PC-9 (cell line): ENCODE data around the gene ERMP1. TPM values are rescaled to one million over a fixed set of nuclear protein-coding genes. Genes with fewer than 3 reads are reported as not detected.

Source experiments
- BruUV-seq: library from RNA; stranded (reverse); fragments of 400-500 nt; replicated peaks from 2 replicates; lab custom pipeline; 2021; lab: Mats Ljungman, UMichigan
- CTCF ChIA-PET: fragments of 300-600 bp; sonication (Branson Sonifier 250); formaldehyde crosslinking; loops from one replicate; lab custom pipeline; 2022; ENCODE audit warnings: antibody characterized with exemption; lab: Charles Lee
- POLR2A ChIA-PET: fragments of 300-600 bp; sonication (Branson Sonifier 250); formaldehyde crosslinking; loops from one replicate; lab custom pipeline; 2022; ENCODE audit warnings: antibody characterized with exemption; ENCODE audit not compliant: unreplicated experiment; lab: Charles Lee
- DNase-seq, 2 experiments: peaks; one replicate each; pipeline versions ENCODE4 v3.0.0 to v3.0.0-alpha.2; 2015 to 2022; ENCODE audit warnings: mixed read lengths in 1 of 2
- H2AFZ ChIP-seq: fragments of 200-600 bp; sonication (generic); 2 replicates; pipeline ENCODE4 v1.8.1; 2017; ENCODE audit warnings: antibody characterized with exemption
- H3F3A ChIP-seq: fragments of 200-600 bp; sonication (generic); 2 replicates; pipeline ENCODE4 v1.8.1; 2017; ENCODE audit warnings: antibody characterized with exemption, mild to moderate bottlenecking, low read depth; ENCODE audit not compliant: insufficient read depth
- H3K27ac ChIP-seq: fragments of 200-600 bp; sonication (generic); 2 replicates; pipeline ENCODE4 v1.6.1; 2016; ENCODE audit warnings: mixed run types
- H3K27me3 ChIP-seq: fragments of 200-600 bp; sonication (generic); 2 replicates; pipeline ENCODE4 v1.6.1; 2016; ENCODE audit warnings: low read depth, mixed run types; ENCODE audit not compliant: insufficient read depth
- H3K36me3 ChIP-seq: fragments of 200-600 bp; sonication (generic); 2 replicates; pipeline ENCODE4 v1.6.1; 2016; ENCODE audit warnings: low read depth, mixed run types
- H3K4me1 ChIP-seq: fragments of 200-600 bp; sonication (generic); replicated peaks from 2 replicates; pipeline ENCODE4 v1.6.1; 2016; ENCODE audit warnings: mixed run types; ENCODE audit not compliant: insufficient read depth
- H3K4me2 ChIP-seq: fragments of 200-600 bp; sonication (generic); 2 replicates; pipeline ENCODE4 v1.6.1; 2017; ENCODE audit warnings: mixed run types
- H3K4me3 ChIP-seq: fragments of 200-600 bp; sonication (generic); 2 replicates; pipeline ENCODE4 v1.6.1; 2016; ENCODE audit warnings: mixed run types
- H3K79me2 ChIP-seq: fragments of 200-600 bp; sonication (generic); 2 replicates; pipeline ENCODE4 v1.6.1; 2017; ENCODE audit warnings: low read depth, mixed run types
- H3K9me2 ChIP-seq: fragments of 200-600 bp; sonication (generic); 2 replicates; pipeline ENCODE4 v1.8.1; 2017; ENCODE audit warnings: mild to moderate bottlenecking; ENCODE audit not compliant: insufficient read depth
- H3K9me3 ChIP-seq: fragments of 200-600 bp; sonication (generic); 2 replicates; pipeline ENCODE4 v1.8.1; 2016; ENCODE audit warnings: low read depth; ENCODE audit not compliant: insufficient read depth
- H4K20me1 ChIP-seq: fragments of 200-600 bp; sonication (generic); 2 replicates; pipeline ENCODE4 v1.8.1; 2017; ENCODE audit not compliant: insufficient read depth
- CTCF ChIP-seq: fragments of 200-600 bp; sonication (generic); conservative IDR thresholded peaks from 2 replicates; pipeline ENCODE4 v1.6.1; 2017; ENCODE audit warnings: mixed run types, antibody characterized with exemption, mild to moderate bottlenecking, moderate library complexity
- EZH2 ChIP-seq: fragments of 200-600 bp; sonication (generic); IDR thresholded peaks from 2 replicates; pipeline ENCODE4 v1.8.0; 2017; ENCODE audit warnings: antibody characterized with exemption, low read depth
- intact Hi-C: fragments of 100-400 bp; cut with micrococcal nuclease; formaldehyde crosslinking; loops from one replicate; pipeline ENCODE4 v1.10.0; 2022; ENCODE audit not compliant: unreplicated experiment
- total RNA-seq: library from RNA; stranded (reverse); gene quantifications from 2 replicates; pipeline ENCODE4 v1.2.3, GENCODE V29; 2021

Gene ERMP1
- total RNA-seq, 1 experiment from 2014 or later, result 51.0 TPM

GRCh38 chr9:5841771-5842573, 9.1 kb upstream of the ERMP1 start:
- no peaks in the 10 kb centered on the region for H3K9me2 ChIP-seq
- H4K20me1 ChIP-seq, result no peaks in the 10 kb centered on the region
- H3K27ac ChIP-seq, result peak overlapping the region; percentile 99
- ChIA-PET CTCF (no interaction called here), POLR2A (no interaction called here)
- H3K27me3 ChIP-seq, result no peaks in the 10 kb centered on the region
- no peak overlapping the region for H2AFZ ChIP-seq
- peaks cover 10% of the 10 kb centered on the region for H3K36me3 ChIP-seq
- peaks cover 62% of the 10 kb centered on the region for H3F3A ChIP-seq
- peak overlapping the region; percentile 25; the same call in 1 of the 2 replicates for H3K4me3 ChIP-seq
- TF ChIP-seq CTCF (no peak), EZH2 (no peak)
- H3K79me2 ChIP-seq, result no peaks in the 10 kb centered on the region
- peak overlapping the region; percentile 71 for H3K4me2 ChIP-seq
- intact Hi-C loops, result loop anchor here (5.0 kb wide), 1 partner anchor 105 kb away; no protein-coding TSS in a partner anchor
- H3K4me1 ChIP-seq, result peaks cover 86% of the 10 kb centered on the region
- H3K9me3 ChIP-seq, result 0 out of 2 replicates have a peak, but pooled peaks cover 3% of the 10 kb centered on the region
- BruUV-seq, result no TSS peak
- no peak for DNase-seq

- DNase-seq, result no peak
- ChIA-PET CTCF (no interaction called here), POLR2A (no interaction called here)
- intact Hi-C loops, result loop anchor here (5.0 kb wide), 1 partner anchor 107 kb away; no protein-coding TSS in a partner anchor
- no peaks in the 10 kb centered on the region for H3K27me3 ChIP-seq
- peak overlapping the region; percentile 99 for H3K27ac ChIP-seq
- no peaks in the 10 kb centered on the region for H3K9me2 ChIP-seq
- BruUV-seq, result no TSS peak
- H3K4me1 ChIP-seq, result peaks cover 75% of the 10 kb centered on the region
- no peak overlapping the region for H3K4me2 ChIP-seq
- no peak overlapping the region for H2AFZ ChIP-seq
- no peaks in the 10 kb centered on the region for H4K20me1 ChIP-seq
- peaks cover 52% of the 10 kb centered on the region for H3F3A ChIP-seq
- no peak for TF ChIP-seq CTCF
- TF ChIP-seq EZH2, result no peak
- peak overlapping the region; percentile 5; the same call in 1 of the 2 replicates for H3K4me3 ChIP-seq
- H3K79me2 ChIP-seq, result no peaks in the 10 kb centered on the region
- peaks cover 10% of the 10 kb centered on the region for H3K36me3 ChIP-seq
- 0 out of 2 replicates have a peak, but pooled peaks cover 3% of the 10 kb centered on the region for H3K9me3 ChIP-seq
Measured at GRCh38 chr9:5840788-5841187, 7.9 kb upstream of the ERMP1 start.

GRCh38 chr9:5839572-5839902, 6.6 kb upstream of the ERMP1 start:
- ChIA-PET CTCF (interaction anchor here (0.8 kb wide), 1 partner anchor 46 kb away, joined by 12 read pairs; no protein-coding TSS in a partner anchor), POLR2A (no interaction called here)
- no peak for TF ChIP-seq EZH2
- TF ChIP-seq CTCF, result no peak
- H3K27ac ChIP-seq, result peak overlapping the region; percentile 99
- peak overlapping the region; percentile 73 for H3K4me2 ChIP-seq
- 0 out of 2 replicates have a peak, but pooled peaks cover 3% of the 10 kb centered on the region for H3K9me3 ChIP-seq
- no peak for DNase-seq
- peaks cover 10% of the 10 kb centered on the region for H3K36me3 ChIP-seq
- no peaks in the 10 kb centered on the region for H4K20me1 ChIP-seq
- peaks cover 64% of the 10 kb centered on the region for H3K4me1 ChIP-seq
- H3K4me3 ChIP-seq, result peak overlapping the region; percentile 30; the same call in 1 of the 2 replicates
- H3K79me2 ChIP-seq, result no peaks in the 10 kb centered on the region
- H3F3A ChIP-seq, result peaks cover 42% of the 10 kb centered on the region
- BruUV-seq, result no TSS peak
- no peaks in the 10 kb centered on the region for H3K27me3 ChIP-seq
- H2AFZ ChIP-seq, result no peak overlapping the region
- intact Hi-C loops, result loop anchor here (2.0 kb wide), 1 partner anchor 21 kb away; no protein-coding TSS in a partner anchor
- no peaks in the 10 kb centered on the region for H3K9me2 ChIP-seq
